ENCODE results near the gene TPSAB1.
"Not testable (repeated sequence)": the region's sequence is repeated elsewhere in the genome, so short reads cannot be mapped to it uniquely, and the experiment has no call there.

The TPSAB1 gene

DNA sequence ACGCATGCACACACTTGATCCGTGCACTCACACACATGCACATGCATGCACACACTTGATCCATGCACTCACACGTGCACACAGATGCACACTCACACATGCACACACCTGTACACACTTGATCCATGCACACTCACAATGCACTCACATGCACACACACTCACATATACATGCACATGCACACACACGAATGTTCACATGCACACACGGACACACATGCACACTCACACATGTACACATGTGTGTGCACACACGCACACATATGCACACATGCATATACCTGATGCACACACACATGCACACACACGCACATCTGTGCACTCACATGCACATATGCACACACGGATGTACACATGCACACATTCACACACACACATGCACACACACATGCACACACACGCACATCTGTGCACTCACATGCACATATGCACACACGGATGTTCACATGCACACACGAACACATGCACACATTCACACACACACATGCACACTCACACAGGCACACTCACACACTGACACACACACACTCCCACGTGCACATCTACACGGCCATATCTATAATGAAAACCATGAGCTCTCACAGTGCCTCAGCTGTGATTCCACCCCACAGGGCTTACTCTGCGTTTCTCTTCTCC is 7.5 kb downstream of the TPSAB1 start:
- not testable (repeated sequence) for DNase-seq (ENCODE audit: low spot score)

GRCh38 chr16:1249031-1249755 is 8.7 kb downstream of the TPSAB1 start:
- DNase-seq (ENCODE audit: low spot score), result not testable (repeated sequence)

DNA sequence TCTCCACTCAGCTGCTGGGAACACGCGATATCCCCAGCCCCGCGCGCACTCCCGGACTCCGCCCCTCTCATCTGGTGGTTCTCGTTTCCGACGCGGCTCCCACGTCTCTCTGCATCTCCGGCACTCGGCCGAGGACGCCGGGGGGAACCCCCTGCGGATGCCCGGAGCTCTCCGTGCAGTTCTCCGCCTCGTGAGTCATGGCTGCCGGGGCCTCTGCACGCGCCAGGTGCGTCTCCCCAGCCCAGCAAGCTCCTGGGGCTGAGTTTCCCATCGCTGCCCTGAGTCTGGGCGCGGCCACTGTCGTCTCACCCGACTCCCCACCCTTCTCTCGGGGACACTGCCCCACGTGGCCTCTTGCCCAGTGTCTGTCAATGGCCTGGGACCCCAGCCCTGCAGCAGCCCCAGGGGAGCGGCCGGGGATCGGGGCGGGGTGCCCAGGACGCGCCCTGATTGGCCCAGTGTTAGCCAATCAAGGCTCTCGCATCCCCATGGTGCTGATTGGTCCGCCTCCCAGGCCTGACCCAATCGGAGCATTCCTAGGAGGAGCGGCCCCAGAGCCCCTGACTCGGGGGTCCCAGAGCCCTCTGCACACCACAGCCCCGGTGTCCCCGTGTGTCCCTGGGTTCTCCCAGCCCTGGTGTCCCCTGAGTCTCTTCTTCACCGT is 13.3 kb downstream of the TPSAB1 start:
- not testable (repeated sequence) for DNase-seq (ENCODE audit: low spot score)

GRCh38 chr16:1254821-1255220 is 14.3 kb downstream of the TPSAB1 start:
- DNase-seq (ENCODE audit: low spot score), result not testable (repeated sequence)

DNA sequence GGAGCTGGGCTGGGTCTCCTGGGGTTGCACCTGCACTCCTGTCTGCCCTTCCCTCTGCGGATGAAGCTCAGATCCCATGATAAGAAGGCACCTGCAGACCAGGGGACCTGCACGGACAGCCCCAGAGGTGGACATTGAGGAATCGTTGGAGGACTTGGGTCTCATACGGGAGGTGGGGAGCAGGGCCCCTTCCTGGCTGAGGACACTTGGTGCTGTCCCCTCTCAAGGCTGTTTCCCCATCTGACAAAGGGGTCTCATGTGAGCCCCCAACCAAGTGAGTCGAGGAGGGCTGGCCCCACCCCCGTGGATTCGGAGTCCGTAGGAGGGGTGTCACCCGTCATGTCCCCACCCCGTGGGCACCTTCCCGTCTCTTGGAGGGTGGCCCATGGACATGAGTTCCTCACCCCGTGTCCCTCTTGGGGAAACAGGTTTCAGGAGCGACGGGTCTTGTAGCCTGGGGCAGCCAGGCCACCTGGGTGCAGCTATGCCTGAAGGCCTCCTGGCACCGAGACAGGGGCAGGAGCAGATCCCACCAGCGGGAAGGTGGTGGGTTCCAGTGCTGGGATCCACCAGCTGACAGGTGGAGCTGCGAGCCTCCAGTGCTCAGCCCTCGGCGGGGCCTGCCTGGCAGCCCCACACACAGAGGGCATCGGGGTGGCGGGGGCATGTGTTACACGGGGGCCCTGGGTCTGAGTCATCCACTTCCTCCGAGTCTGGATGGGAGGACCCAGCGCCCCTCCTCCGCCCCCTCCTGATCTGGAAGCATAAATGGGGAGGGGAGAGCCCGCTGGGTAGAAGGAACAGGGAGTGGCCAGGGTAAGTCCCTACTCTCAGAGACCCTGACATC is 15.0 kb downstream of the TPSAB1 start, which contains the start of gene TPSD1:
Gene TPSD1 (plus strand): TSS at position 794 of the 847 bp plus-strand sequence. CDS start 212 bp downstream, outside the sequence.
- DNase-seq (ENCODE audit: low spot score), result not testable (repeated sequence)

- not testable (repeated sequence) for DNase-seq (ENCODE audit: low spot score)
Measured at GRCh38 chr16:1256296-1256873, 15.9 kb downstream of the TPSAB1 start.

DNA sequence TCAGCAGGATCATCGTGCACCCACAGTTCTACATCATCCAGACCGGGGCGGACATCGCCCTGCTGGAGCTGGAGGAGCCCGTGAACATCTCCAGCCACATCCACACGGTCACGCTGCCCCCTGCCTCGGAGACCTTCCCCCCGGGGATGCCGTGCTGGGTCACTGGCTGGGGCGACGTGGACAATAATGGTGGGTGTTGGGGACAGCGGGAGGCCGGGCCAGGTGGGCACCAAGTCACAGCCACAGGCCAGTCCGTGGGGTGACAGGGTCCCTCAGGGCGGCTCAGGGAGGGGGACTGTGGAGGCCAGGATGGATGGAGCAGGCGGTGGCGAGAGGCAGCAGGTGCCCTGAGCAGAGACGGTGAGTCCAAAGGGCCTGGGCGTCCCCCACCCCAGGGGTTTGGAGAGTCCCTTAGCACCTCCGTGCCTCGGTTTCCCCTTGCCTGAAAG is 16.4 kb downstream of the TPSAB1 start:
- no peak for DNase-seq (ENCODE audit: low spot score)

DNA sequence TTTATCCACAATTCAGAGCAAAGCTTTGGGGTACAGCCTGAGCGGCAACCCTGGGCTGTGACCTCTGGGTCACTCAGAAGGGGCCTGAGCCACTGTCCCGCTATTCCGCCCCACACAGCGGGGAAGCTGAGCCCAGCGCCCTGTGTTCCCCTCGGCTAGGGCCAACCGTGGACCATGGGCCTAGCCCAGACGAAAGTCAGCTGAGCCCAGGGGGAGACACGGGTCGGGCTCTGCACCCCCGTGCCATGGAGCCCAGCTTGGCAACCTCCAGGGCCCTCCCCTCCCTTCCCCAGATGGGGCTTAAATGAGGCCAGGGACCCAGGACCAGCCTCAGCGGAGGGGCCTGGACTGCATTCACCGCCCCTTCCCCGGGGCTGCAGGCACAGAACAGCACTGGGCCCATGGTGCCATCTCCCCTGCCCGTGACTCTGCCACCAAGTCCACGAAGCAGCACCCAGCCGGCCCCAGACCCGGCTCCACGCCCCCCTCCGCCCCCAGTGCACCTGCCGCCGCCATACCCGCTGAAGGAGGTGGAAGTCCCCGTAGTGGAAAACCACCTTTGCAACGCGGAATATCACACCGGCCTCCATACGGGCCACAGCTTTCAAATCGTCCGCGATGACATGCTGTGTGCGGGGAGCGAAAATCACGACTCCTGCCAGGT is 17.2 kb downstream of the TPSAB1 start:
- no peak for DNase-seq (ENCODE audit: low spot score)

- no peak for DNase-seq (ENCODE audit: low spot score)
Measured at GRCh38 chr16:1258225-1258600, 17.7 kb downstream of the TPSAB1 start.

DNA sequence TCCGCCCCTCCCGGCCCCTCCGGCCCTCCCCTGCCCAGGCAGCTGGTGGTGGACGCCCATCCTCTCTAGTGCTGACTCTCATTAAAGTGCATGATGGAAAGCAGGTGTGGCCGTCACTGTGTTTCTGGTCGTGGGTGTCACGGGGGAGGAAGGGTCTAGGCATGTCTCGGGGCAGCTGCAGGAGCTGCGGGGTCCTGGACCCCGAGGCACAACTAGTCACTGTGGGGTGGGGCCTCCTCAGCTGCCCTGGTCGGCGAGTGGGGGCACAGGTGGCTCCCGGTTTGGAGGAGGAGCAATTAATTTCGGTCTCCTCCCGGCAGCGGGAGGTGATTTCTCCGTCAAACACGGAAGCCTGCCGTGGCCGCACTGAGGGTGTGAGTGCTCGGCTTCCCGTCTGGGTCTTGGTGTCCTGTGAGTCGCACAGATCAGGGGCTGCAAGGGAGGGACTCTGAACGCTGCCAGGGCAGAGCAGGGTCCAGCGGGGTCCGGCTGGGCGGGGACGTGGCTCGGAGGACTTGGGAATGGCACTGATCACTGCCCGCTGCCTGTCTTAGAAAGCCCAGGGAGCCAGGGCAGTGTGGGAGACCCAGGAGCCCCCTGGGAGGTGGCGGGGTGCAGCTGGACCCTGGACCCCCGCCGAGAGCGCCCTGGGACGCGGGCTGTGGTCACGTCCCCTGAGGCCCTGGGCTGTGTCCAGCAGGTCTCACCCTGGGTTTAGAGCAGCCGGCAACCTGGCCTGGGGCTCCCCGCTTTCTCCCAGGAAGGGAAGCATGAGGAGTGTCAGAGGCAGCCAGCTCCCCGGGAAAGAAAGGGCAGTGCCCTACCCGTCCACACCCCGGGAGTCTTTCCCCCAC is 18.6 kb downstream of the TPSAB1 start:
- no peak for DNase-seq (ENCODE audit: low spot score)

DNA sequence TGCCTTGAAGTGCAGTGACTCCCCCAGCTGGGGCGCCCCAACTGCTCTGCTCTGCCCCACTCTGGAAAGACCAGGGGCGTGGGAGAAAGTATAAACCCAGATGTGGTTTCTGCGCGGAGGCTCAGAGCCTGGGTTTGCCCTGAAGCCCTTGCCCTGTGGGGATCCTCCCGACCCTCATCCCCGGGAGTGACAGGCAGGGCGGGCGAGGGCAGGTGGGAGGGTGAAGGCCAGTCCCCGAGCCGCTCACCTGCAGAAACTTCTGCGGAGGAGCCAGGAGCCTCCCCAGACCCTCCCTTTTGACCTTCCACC is 19.2 kb downstream of the TPSAB1 start:
- DNase-seq (ENCODE audit: low spot score), result no peak

DNA sequence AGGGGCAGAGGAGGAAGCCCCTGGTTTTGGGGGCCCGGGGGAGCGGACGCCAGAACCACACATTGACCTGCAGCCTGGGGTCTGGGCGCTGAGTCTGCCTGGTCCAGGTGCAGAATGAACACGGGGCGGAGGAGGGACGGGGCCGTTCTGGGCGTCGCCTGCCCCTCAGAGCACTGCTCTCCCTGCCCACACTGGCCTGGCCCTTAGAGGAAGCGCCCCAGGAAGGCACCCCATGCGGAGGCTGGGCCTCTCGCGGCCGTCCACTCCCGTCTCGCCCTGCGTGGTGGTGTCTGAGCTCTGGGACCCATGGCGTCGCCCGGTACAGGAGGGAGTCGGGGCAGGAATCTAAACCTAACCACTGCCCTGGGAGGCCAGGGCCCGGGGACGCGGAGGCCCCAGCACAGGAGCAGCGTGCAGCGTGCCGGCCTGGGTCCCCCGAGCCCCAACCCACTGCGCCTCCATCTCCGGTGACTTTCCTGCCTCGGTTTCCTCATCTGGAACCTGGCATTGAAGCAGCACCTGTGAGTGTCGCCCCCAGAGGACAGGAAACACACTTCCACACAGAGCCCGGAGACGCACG is 19.7 kb downstream of the TPSAB1 start:
- no peak for DNase-seq (ENCODE audit: low spot score)

GRCh38 chr16:1261131-1261892 is 20.8 kb downstream of the TPSAB1 start:
- no peak for DNase-seq (ENCODE audit: low spot score)

- no peak for DNase-seq (ENCODE audit: low spot score)
Measured at GRCh38 chr16:1262210-1262845, 21.8 kb downstream of the TPSAB1 start.

GRCh38 chr16:1262846-1263221 is 22.3 kb downstream of the TPSAB1 start:
- DNase-seq (ENCODE audit: low spot score), result no peak

- DNase-seq (ENCODE audit: low spot score), result no peak
Measured at GRCh38 chr16:1263591-1264344, 23.3 kb downstream of the TPSAB1 start.

DNA sequence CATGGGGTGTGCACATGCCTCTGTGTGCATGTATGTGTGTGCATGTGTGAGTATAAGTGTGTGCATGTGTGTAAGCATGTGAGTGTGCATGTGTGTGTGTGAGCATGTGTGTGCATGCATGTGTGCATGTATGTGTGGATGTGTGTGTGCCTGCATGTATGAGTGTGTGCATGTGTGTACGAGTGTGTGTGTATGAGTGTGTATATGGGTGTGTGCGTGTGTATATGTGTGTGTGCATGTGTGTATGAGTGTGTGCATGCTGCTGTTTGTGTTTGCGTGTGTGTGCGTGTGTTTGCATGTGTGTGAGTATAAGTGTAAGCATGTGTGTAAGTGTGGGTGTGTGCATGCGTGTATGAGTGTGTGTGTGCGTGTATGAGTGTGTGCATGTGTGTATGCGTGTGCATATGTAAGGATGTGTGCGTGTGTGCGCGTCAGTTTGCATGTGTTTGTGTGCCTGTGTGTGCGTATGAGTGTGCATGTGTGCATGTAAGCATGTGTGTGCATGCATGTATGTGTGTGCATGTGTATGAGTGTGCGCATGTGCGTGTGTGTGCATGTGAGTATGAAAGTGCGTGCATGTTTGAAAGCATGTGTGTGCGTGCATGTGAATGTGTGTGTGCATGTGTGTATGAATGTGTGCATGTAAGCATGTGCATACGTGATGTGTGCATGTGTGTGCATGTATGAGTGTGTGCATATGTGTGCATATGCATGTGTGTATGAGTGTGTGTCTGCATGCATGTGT is 24.0 kb downstream of the TPSAB1 start:
- DNase-seq (ENCODE audit: low spot score), result no peak

Data from GM03348 (cell line).